ENCODE data around the gene NOP16. TPM values are rescaled to one million over a fixed set of nuclear protein-coding genes. Genes with fewer than 3 reads are reported as not detected.

Gene NOP16
- total RNA-seq, 3 donors from 2014 or later (not counting 1 experiment from before 2014, with no cell fraction given): 6.4 to 12.4 (median 12.1) TPM

- DNase-seq (no peak), ATAC-seq (no peak)
- peaks cover 12% of the 10 kb centered on the region for H3K4me1 ChIP-seq (ENCODE audit: control insufficient read depth, insufficient read depth, low read length)
- H3K36me3 Mint-ChIP-seq: no peaks in the 10 kb centered on the region
- peaks cover 33 to 34% of the 10 kb centered on the region in 2 donors for H3K4me1 Mint-ChIP-seq
- peaks cover 46% of the 10 kb centered on the region for H3K36me3 ChIP-seq (ENCODE audit: control insufficient read depth, insufficient read depth, low read length)
- H3K27me3 Mint-ChIP-seq (ENCODE audit: low read depth in 2 of 2): no peaks in the 10 kb centered on the region
- no peaks in the 10 kb centered on the region for H3K27me3 ChIP-seq (ENCODE audit: control insufficient read depth, insufficient read depth, low read length)
- no peak for TF ChIP-seq CTCF (IDR thresholded peaks at IDR 0.05)
- no peaks in the 10 kb centered on the region for H3K9me3 Mint-ChIP-seq
- H3K4me3 Mint-ChIP-seq: no peak overlapping the region
- intact Hi-C loops (cut with micrococcal nuclease): no loop called here
- no peak overlapping the region for H3K27ac Mint-ChIP-seq
- H3K4me3 ChIP-seq (ENCODE audit: low read length): no peak overlapping the region
- WGBS (ENCODE audit: insufficient coverage): 94% methylated on average over 8 of the region's 8 CpGs
- H3K9me3 ChIP-seq (ENCODE audit: control insufficient read depth, insufficient read depth, low read length): no peaks in the 10 kb centered on the region
- no peak overlapping the region for H3K27ac ChIP-seq (ENCODE audit: low read length)
Observed at GRCh38 chr5:176384366-176384930, 4.0 kb downstream of the NOP16 start.

GRCh38 chr5:176383961-176384360 lies 4.4 kb downstream of the NOP16 start:
- H3K4me1 ChIP-seq (ENCODE audit: control insufficient read depth, insufficient read depth, low read length): peaks cover 9% of the 10 kb centered on the region
- peaks cover 46% of the 10 kb centered on the region for H3K36me3 ChIP-seq (ENCODE audit: control insufficient read depth, insufficient read depth, low read length)
- no peak overlapping the region for H3K4me3 ChIP-seq (ENCODE audit: low read length)
- no peaks in the 10 kb centered on the region for H3K27me3 ChIP-seq (ENCODE audit: control insufficient read depth, insufficient read depth, low read length)
- no peak for DNase-seq
- no peak overlapping the region for H3K27ac ChIP-seq (ENCODE audit: low read length)
- Mint-ChIP-seq H3K36me3 (no peaks in the 10 kb centered on the region), H3K27ac (no peak overlapping the region), H3K4me1 (peaks cover 31 to 33% of the 10 kb centered on the region in 2 donors), H3K4me3 (no peak overlapping the region), H3K27me3 (ENCODE audit: low read depth in 2 of 2) (no peaks in the 10 kb centered on the region), H3K9me3 (no peaks in the 10 kb centered on the region)
- intact Hi-C loops (cut with micrococcal nuclease): no loop called here
- TF ChIP-seq CTCF (IDR thresholded peaks at IDR 0.05): no peak
- no peaks in the 10 kb centered on the region for H3K9me3 ChIP-seq (ENCODE audit: control insufficient read depth, insufficient read depth, low read length)
- no peak for ATAC-seq
- WGBS (ENCODE audit: insufficient coverage): 89% methylated on average over 9 of the region's 9 CpGs

- Histone ChIP-seq H3K4me1 (ENCODE audit: control insufficient read depth, insufficient read depth, low read length) (peaks cover 9% of the 10 kb centered on the region), H3K4me3 (ENCODE audit: low read length) (no peak overlapping the region), H3K27me3 (ENCODE audit: control insufficient read depth, insufficient read depth, low read length) (no peaks in the 10 kb centered on the region), H3K36me3 (ENCODE audit: control insufficient read depth, insufficient read depth, low read length) (peaks cover 46% of the 10 kb centered on the region), H3K9me3 (ENCODE audit: control insufficient read depth, insufficient read depth, low read length) (no peaks in the 10 kb centered on the region), H3K27ac (ENCODE audit: low read length) (no peak overlapping the region)
- peaks cover 26 to 28% of the 10 kb centered on the region in 2 donors for H3K4me1 Mint-ChIP-seq
- no peak overlapping the region for H3K27ac Mint-ChIP-seq
- H3K4me3 Mint-ChIP-seq: no peak overlapping the region
- no peak for DNase-seq
- H3K9me3 Mint-ChIP-seq: no peaks in the 10 kb centered on the region
- no peak for TF ChIP-seq CTCF (IDR thresholded peaks at IDR 0.05)
- no peaks in the 10 kb centered on the region for H3K36me3 Mint-ChIP-seq
- no peak for ATAC-seq
- 88% methylated on average over 14 of the region's 15 CpGs for WGBS (ENCODE audit: insufficient coverage)
- intact Hi-C loops (cut with micrococcal nuclease): no loop called here
- no peaks in the 10 kb centered on the region for H3K27me3 Mint-ChIP-seq (ENCODE audit: low read depth in 2 of 2)
Observed at GRCh38 chr5:176383248-176383905, 5.0 kb downstream of the NOP16 start.

Data from natural killer cell (primary cell).